Activated CD4-positive, alpha-beta T cell treated with anti-CD3 and anti-CD28 coated beads, Interleukin-2, amount 50 U/mL, for 4 hours (primary cell): ENCODE results near the gene CYP8B1.
"Not testable (repeated sequence)": the region's sequence is repeated elsewhere in the genome, so short reads cannot be mapped to it uniquely, and the experiment has no call there.

Experiments used
- DNase-seq, 2 experiments: peaks; one replicate each; pipeline ENCODE4 v3.0.0-alpha.2; 2020

Gene CYP8B1

DNA sequence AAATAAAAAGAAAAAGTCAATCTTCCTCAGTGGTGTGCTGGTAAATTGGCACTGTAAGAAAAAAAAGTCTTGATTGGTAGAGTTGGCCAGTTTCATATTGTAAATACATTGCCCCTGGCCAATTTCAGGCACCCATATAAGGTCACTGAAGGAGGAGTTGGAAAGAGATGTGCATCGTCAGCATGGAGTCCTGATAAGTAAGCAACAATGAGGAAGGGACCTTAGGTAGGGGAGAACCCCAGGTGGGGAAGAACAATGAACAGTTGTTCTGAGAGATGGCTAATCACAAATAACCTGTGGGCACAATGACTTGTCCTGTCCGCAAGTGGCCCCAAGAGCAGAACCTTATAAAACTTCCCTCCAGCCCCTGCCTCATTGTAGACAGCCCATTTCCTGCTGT, 8.6 kb upstream of the CYP8B1 start:
- DNase-seq, result no peak

DNA sequence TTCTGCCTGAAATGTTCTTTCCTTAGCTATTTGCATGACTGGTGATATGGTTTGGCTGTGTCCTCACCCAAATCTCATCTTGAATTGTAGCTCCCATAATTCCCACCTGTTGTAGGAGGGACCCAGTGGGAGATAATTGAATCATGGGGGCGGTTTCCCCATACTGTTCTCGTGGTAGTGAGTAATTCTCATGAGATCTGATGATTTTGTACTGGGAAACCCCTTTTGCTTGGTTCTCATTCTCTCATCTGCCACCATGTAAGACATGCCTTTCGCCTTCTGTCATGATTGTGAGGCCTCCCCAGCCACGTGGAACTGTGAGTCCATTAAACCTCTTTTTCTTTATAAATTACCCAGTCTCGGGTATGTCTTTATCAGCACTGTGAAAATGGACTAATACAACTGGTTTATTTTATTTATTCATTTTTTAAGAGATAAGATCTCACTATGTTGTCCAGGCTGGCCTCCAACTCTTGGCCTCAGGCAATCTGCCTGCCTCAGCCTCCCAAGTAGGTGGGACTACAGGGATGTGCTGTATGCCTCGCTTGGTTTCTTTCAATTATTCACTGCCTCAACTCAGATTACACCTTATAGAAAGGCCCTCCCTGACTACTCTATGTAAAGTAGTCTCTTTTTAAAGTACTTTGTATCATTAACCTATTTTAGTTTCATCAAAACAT, 7.7 kb upstream of the CYP8B1 start:
- DNase-seq, result not testable (repeated sequence)

DNA sequence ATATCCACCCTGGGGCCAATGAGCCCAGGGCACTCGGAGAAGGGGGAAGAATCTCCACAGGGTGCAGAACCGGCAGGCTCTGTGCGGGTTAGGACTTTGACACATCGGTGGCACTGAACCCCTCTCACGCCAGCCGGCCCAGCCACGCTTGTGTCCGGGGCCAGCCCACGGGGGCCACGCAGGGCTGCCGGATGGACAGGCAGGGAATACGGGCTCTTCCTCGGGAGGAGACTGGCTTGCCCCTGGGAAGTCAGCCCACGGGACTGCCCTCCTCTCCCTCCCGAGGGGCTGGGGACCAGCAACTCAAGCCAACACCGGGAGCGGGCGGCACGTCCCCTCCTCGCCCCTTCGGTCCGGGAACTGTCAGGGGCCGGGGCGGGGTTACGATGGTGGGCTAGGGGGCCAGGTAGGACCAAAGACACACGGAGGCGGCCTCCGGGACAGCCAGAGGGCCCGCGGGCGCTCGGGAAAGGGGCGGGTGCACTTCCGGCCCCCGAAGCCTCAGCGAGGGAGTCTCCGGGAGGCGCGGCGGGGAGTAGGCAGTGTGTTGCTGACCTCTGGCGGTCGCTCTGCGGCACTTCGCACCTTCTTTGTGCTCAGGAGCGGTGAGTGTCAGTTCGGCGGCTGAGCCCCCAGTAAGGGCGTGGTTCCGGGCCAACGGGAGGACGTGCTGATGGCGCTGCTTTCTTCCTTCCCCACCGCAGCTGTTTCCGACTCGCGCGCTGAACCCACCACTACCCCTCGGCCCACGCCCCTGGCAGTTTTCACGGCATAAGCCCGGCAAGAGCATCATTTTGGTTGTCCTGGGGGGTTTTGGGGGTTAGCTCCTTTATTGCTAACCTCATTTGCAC, 5.1 kb upstream of the CYP8B1 start:
- DNase-seq, result peak; percentile 76 to 80

DNA sequence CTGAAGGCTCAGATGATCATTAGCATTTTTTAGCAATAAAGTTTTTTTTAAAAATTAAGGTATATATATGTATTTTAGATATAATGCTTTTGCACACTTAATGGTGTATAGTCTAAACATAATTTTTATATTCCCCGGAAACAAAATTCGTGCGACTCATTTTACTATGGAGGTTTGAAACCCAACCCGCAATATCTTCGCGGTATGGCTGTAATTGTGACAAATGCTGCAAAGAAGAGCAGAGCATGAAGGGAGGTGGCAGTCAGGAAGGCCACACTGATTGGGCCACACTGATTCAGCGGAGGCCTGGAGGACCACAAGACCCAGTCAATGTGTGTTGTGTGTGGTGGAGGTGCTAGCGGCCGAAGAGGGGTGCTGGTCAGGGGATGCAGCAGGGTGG, 4.5 kb upstream of the CYP8B1 start:
- DNase-seq, result no peak

DNA sequence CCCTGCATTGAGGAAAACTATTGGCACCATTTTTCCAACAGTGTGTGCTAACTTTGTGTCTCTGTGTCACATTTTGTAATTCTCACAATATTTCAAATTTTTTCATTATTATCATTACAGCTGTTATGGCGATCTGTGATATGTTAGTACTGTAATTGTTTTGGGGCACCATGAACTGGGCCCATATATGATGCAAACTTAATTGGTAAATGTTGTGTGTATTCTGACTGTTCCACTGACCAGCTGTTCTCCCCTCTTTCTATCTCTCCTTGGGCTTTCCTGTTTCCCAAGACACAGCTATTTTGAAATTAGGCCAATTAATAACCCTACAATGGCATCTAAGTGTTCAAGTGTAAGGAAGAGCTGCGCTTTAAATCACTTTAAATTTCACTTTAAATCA, 2.2 kb upstream of the CYP8B1 start:
- no peak for DNase-seq

DNA sequence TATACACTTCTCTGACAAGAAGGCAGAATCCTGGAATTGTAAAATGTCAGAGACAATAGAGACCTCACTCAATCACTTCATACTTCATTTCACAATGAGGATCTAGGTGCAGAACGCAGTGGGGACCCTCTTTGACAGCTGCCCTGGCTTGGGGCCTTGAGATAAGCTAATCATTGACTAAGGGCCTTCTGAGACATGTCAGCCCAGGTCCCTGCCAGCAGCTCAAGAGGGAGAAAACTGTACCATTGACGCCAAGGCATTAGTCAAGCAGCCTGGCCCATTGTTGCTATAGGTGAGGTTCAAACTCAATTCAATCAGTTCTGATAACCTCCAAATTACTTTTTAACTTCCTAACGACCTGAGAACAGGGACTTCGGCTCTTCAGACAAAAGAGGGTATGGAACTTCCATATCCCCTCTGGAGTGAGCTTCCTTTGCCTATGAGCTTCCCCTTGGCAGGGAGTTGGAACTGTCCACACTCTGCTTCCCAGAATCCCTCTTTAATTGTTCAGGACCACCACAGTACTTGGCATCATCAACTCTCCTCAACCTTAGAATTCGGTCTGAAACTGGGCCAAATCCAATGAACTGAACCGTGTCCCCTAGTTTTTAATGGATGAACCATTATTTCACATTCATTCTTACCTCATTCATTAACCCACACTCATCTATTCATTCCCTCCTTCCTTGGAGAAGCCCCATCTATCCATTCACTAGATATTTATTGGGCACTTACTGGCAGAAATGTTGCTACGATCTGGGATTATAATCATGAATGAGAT, 1.5 kb upstream of the CYP8B1 start:
- DNase-seq, result no peak

DNA sequence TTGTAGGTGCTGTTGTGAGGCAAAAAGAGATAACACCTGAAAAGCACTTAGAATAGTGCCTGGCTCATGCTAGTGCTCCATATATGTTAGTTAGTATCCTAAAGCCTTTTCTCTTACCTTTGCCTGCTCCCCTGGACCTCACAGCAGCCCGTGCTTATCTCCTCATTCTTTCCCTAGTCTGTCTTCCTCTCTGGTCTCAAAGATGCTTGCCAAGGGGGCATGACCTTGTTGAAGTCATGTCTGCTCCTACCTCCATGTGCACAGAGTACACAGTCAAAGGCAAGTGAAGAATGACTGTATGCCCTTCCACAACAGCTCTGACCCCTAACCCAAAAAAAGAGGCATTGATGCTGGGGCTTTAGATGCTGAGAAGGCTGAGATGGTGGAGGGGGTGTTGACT, 722 bp upstream of the CYP8B1 start:
- DNase-seq, result no peak

DNA sequence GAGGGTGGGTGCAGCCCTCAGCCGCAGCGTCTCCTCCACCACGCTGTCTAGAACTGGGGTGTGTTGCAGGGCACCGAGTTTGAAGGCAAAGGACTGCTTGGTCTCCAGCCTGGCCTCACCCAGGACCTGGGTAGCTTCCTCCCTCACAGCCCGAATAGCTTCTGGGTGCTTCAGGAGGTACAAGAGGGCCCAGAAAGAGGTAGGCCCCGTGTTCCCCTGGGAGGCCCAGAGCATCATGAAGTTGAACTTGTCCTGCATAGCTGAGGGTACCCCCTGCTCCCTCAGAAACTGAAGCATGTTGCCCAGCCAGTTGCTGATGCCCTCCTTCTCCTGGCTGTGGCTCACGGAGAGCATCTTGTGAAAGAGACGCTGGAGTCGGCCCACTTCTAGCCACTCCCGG, 930 bp downstream of the CYP8B1 start:
- no peak for DNase-seq

DNA sequence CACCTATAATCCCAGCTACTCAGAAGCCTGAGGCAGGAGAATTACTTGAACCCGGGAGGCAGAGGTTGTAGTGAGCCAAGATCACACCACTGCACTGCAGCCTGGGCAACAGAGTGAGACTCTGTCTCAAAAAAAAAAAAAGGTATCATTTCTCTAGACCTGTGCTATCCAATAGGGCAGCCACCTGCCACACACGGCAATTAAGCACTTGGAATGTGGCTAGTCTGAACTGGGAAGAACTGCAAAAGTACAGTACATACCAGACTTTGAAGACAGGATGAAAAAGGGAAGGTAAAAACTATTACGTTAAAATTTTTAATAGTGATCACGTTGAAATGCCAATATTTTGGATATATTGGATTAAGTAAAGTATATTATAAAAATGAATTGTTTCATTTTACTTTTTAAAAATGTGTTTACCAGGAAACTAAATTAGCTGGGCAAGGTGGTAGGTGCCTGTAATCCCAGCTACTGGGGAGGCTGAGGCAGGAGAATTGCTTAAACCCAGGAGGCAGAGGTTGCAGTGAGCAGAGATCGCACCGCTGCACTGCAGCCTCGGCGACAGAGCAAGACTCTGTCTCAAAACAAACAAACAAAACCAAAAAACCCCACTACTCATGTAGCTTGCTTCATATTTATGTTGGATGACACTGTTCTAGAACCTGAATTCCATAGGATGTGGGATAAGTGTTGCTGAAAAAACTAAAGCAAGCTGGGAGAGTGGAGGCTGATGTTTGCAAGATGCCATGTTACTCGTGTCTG, 2.3 kb downstream of the CYP8B1 start:
- DNase-seq, result no peak

DNA sequence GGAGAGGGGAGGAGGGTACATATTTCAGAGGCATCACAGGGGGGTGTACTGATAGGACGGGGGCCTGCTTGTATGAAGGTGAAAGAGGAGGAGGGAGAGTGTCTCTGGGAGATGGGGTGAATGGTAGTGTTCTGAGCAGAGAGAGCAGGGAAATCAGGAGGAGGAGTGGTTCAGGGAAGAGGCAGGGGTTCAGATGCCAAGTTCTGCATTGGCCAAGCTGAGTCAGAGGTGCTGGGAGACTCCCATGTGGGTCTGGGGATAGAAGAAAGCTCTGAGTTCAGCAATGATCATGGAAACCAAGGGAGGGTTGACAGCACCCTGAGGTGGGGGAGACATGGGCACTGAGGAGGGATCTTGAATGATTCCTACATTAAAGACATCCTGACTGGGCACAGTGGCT, 3.0 kb downstream of the CYP8B1 start:
- DNase-seq, result no peak

DNA sequence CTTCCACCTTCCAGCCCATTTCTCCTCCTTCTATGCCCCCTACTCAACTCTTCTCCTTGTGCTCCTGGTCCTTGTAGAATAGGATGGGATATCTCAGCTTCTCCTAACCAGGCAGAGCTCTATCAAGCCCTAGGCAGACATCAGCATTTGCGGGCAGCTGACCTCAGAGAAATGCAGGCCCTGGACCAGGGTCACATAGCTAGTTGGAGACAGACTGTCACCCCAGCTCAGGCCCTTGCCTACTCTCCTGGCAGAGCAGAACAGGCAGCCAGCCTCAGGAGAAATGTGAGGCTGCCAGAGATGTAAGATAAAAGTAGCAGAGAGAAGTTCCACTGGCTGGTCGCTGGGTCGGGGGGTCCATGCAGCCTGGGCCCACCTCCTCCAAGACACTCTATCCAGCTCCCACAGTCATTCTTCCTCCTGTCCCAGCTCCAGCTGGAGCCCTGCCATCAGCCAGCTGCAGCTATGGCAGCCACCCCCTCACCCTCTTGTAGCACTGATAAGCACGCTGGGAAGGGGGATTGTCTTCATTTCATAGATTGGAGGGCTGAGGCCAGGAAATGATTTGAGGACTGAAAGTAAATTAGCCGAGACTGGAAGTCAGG, 4.0 kb downstream of the CYP8B1 start:
- DNase-seq, result no peak

DNA sequence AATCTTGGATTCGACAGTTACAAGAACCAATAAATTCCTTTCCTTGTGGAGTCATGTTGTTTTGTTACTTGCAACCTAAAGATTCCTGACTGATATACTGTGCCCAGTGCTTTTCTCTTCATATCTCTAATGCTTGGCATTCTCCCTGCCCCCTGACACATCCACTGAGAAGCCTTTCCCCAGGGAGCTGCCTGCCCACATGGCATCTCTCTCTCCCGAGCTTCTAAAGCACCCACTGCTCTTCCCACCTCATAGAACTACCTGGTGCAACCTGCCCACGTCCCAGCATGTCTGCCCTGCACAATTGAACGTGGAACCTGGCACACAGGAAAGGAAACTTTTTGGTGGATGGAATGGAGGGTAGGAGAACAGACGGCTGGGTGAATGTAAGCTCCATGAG, 6.8 kb downstream of the CYP8B1 start:
- DNase-seq, result no peak

DNA sequence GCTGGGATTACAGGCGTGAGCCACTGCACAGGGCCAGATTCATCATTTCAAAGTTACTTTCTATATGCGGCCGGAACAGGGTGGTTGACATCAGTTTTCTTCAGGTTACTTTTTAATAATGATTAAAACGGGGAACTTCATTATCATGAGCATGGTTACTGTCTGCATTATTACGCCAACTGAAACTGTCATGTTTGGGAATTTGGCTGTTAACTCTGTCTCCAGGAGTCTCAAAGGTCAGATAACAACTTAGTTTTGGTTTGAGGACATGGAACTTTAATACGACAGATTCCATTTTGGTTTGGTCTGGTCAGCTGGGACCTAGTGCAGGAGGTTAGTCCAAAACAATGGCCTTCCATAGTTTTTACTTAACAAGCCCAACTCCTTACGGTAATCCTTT, 8.5 kb downstream of the CYP8B1 start:
- no peak for DNase-seq

DNA sequence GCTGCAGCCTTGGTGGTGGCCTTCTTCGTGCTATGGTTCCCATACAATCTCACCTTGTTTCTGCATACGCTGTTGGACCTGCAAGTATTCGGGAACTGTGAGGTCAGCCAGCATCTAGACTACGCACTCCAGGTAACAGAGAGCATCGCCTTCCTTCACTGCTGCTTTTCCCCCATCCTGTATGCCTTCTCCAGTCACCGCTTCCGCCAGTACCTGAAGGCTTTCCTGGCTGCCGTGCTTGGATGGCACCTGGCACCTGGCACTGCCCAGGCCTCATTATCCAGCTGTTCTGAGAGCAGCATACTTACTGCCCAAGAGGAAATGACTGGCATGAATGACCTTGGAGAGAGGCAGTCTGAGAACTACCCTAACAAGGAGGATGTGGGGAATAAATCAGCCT, 10.4 kb downstream of the CYP8B1 start:
- DNase-seq, result no peak

DNA sequence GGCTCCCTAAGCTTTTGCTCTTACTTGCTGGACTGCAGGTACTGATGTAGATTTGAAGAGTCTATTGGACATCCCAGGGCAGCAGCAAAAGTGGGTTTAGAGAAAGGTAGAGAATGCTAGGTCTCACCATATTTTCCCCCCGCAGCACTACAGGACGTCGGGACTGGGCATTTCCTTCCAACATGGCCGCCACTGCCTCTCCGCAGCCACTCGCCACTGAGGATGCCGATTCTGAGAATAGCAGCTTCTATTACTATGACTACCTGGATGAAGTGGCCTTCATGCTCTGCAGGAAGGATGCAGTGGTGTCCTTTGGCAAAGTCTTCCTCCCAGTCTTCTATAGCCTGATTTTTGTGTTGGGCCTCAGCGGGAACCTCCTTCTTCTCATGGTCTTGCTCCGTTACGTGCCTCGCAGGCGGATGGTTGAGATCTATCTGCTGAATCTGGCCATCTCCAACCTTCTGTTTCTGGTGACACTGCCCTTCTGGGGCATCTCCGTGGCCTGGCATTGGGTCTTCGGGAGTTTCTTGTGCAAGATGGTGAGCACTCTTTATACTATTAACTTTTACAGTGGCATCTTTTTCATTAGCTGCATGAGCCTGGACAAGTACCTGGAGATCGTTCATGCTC, 11.2 kb downstream of the CYP8B1 start:
- no peak for DNase-seq

DNA sequence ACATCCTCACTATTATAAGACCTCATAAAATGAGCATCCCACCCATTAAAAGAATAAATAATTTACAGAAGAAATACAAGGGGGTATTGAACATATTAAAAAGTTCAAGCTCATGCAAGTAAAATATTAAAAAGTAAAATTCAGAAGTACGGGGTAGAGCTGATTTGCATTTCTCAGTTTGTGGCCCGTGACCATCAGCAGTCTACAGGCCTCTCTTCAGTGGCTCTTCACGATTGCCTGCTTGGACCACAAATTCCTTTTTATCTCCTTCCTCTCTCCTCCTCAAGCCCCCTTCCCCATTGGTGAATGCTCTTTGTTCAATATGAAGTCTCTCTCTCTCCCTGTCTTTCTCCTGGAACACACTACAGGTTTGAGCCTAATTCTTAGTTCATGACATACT, 19.1 kb downstream of the CYP8B1 start:
- no peak for DNase-seq

DNA sequence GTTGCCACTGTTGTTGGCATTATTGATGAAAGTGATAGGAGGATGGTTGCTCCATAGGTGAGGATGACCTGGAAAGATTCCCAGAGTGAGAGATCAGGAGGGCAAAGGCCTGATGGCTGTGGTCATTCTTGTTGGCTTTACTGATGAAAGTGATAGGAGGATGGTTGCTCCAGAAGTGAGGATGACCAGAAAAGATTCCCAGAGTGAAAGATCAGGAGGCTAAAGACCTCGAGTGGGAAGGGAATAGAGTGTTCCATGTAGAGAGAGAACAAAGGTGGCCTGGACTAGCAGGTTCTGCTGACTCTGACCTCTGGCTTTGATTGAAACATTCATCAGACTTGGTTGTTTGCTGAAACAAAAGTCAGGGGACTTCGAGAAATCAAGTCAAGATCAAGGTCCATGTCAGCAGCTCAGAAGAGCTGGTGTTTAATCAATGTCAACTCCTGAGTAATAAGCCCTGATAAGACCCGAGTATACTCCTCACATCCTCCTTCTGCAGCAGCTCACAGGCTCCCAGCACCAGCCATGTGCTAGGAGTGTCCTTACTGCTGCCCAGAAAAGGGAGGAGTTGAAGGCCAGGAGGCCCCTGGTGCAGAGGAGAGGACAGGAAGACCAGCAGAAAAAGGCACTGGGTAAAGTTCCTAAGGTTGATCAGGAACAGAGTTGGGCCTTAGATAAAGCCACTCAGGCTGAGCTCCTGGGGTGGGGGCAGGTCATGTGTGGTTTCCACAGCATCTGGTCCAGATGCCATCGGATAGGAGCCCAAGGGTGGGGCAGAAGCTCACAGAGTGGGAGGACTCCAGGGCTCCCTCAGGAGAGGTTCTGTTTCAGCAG, 19.9 kb downstream of the CYP8B1 start:
- DNase-seq, result no peak

DNA sequence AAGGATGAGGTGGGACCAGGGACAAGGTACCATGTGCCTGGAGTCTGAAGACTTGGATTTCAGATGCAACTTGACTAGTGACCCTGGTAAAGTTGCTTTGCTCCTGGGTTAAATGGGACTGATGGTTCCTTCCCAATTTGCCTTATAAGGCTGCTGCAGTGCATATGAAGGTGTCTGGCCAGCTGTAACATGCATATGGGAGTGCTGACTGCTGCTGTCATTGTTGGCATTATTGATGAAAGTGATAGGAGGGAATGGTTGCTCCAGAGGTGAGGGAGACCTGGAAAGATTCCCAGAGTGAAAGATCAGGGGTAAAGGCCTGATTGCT, 20.5 kb downstream of the CYP8B1 start:
- no peak for DNase-seq

DNA sequence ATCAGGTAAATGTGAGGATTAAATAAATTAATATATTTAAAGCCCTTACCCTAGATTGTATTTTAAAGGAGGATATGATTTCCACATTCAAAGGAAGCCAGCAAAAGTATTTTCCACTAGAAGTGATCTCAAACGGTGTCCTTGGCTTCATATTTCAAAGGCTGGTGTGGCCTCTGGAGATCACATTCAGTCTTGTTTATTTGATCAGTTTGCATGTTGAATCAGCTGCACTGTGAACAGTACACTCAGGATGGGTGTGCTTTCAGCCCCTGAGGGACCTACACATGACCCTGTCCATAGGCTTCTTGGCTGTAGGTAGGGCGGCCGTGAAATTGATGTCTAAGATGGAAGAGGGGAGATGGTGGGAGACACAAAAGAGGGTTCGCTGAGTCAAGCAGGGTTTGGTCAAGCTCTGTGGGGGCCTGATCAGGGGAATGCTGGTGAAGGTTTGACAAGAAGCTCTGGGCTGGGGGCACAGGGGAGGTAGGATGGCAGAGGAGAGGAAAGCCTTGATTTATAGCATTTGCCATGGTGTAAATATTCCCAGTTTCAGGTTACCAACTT, 21.9 kb downstream of the CYP8B1 start:
- DNase-seq, result no peak

DNA sequence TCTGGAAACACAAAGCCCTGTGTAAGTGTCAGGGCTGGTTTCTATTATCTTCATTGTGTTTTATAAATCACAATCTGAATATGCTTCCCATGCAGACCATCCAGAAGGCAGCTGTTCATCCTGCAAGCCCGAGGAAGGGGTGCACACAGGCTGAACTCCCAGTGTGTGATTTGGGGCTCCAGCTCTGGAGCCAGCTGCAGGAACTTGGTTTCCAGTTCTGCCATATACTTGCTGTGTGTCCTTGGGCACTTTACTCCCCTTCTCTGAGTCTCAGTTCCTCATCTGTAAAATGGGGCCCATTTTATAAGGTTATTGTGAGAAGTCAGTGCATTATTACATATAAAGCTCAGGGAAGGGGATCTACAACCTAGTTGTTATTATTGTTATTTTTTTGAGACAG, 22.6 kb downstream of the CYP8B1 start:
- no peak for DNase-seq

DNA sequence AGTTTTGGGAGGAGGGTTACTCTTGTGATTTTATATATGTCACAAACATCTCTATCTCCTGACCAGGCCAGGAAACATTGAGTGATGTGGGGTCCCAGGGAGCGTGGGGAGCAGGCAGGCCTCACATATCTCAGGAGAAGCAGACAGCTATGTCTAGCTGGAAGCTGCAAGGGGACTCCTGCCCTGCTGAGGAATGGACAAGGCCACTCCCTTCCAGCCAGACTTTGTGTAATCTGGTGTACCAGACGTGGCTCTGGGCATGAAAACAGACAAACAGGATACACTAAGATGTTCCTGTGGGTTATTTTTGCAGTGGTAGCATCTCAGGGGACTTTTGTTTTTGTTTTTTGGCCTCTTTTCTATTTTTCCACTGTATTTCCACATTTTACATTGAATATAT, 23.2 kb downstream of the CYP8B1 start:
- DNase-seq, result no peak
